ENCODE results near the gene PYGB.

DNA sequence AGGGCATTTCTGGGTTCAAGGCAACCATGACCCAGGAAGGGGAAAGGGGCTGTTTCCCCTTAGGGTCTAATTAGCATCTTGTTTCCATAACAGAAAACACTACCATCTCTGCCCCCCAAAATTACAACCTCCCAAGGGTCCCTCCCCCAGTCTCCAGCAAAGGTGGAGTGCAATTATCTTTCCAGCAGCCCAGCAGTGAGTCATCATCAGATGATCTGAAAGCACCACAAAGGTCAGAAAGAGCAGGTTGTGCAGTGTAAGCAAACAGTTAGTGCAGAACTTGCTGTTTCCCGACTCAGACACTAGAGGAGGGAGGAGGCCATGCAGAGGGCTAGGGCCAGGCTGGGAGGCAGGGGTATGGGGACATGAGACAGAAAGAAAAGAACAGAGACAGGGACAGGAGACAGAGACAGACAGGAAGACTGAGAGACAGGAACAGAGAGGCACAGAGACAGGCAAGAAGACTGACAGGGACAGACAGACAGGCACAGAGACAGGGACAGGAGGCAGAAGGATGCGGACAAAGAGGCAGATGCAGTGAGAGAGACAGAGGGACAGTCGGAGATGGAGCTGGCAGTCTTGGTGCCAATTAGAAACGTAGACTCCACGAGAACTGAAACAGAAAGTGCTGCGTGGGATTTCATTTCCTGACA is 62.5 kb downstream of the PYGB start:
- TF ChIP-seq, protein P1, sequence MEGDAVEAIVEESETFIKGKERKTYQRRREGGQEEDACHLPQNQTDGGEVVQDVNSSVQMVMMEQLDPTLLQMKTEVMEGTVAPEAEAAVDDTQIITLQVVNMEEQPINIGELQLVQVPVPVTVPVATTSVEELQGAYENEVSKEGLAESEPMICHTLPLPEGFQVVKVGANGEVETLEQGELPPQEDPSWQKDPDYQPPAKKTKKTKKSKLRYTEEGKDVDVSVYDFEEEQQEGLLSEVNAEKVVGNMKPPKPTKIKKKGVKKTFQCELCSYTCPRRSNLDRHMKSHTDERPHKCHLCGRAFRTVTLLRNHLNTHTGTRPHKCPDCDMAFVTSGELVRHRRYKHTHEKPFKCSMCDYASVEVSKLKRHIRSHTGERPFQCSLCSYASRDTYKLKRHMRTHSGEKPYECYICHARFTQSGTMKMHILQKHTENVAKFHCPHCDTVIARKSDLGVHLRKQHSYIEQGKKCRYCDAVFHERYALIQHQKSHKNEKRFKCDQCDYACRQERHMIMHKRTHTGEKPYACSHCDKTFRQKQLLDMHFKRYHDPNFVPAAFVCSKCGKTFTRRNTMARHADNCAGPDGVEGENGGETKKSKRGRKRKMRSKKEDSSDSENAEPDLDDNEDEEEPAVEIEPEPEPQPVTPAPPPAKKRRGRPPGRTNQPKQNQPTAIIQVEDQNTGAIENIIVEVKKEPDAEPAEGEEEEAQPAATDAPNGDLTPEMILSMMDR (IDR thresholded peaks at IDR 0.05): peak; percentile 72
- no peak for TF ChIP-seq ZFX (IDR thresholded peaks at IDR 0.05; ENCODE audit: borderline replicate concordance)

Data from 22Rv1 (cell line).